Mesothelial cell of epicardium (in vitro differentiated cells): ENCODE measurements around the gene PLXNB2. TPM values are rescaled to one million over a fixed set of nuclear protein-coding genes. Genes with fewer than 3 reads are reported as not detected.

Experiments
- DNase-seq, 2 experiments: peaks; one replicate each; pipeline ENCODE4 v3.0.0; 2021; ENCODE audit warnings: low spot score in 2 of 2; ENCODE audit not compliant: unreplicated experiment in 2 of 2
- H3K27ac Mint-ChIP-seq: 2 replicates; pipeline ENCODE4 v1.8.0; 2021; ENCODE audit warnings: mixed read lengths
- H3K27me3 Mint-ChIP-seq: 2 replicates; pipeline ENCODE4 v1.8.0; 2021; ENCODE audit warnings: low read depth, mixed read lengths
- H3K36me3 Mint-ChIP-seq: 2 replicates; pipeline ENCODE4 v1.8.0; 2021; ENCODE audit warnings: mixed read lengths
- H3K4me1 Mint-ChIP-seq: 2 replicates; pipeline ENCODE4 v1.8.0; 2021; ENCODE audit warnings: mixed read lengths
- H3K4me3 Mint-ChIP-seq: 2 replicates; pipeline ENCODE4 v1.8.0; 2021; ENCODE audit warnings: mild to moderate bottlenecking, moderate library complexity, mixed read lengths
- H3K9me3 Mint-ChIP-seq: 2 replicates; pipeline ENCODE4 v1.8.0; 2021; ENCODE audit warnings: mixed read lengths
- total RNA-seq: library from RNA; stranded (reverse); gene quantifications from 3 replicates; pipeline ENCODE4 v1.2.1, GENCODE V29; 2021
- TF ChIP-seq, protein P1 (sequence below): fragments of 200-600 bp; sonication (generic); IDR thresholded peaks from one replicate; pipeline ENCODE4 v1.5.0; 2021; ENCODE audit warnings: antibody characterized with exemption; ENCODE audit not compliant: unreplicated experiment

The PLXNB2 gene
- total RNA-seq, 1 donor from 2014 or later = 467 TPM

- TF ChIP-seq, protein P1, sequence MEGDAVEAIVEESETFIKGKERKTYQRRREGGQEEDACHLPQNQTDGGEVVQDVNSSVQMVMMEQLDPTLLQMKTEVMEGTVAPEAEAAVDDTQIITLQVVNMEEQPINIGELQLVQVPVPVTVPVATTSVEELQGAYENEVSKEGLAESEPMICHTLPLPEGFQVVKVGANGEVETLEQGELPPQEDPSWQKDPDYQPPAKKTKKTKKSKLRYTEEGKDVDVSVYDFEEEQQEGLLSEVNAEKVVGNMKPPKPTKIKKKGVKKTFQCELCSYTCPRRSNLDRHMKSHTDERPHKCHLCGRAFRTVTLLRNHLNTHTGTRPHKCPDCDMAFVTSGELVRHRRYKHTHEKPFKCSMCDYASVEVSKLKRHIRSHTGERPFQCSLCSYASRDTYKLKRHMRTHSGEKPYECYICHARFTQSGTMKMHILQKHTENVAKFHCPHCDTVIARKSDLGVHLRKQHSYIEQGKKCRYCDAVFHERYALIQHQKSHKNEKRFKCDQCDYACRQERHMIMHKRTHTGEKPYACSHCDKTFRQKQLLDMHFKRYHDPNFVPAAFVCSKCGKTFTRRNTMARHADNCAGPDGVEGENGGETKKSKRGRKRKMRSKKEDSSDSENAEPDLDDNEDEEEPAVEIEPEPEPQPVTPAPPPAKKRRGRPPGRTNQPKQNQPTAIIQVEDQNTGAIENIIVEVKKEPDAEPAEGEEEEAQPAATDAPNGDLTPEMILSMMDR = no peak
- Mint-ChIP-seq H3K36me3 (no peaks in the 10 kb centered on the region), H3K4me1 (peaks cover 58% of the 10 kb centered on the region), H3K27ac (peak overlapping the region; percentile 95), H3K9me3 (no peaks in the 10 kb centered on the region), H3K4me3 (peak overlapping the region; percentile 90), H3K27me3 (no peaks in the 10 kb centered on the region)
- DNase-seq = no peak
These were observed 4.0 kb downstream of the PLXNB2 start for GRCh38 chr22:50303515-50303847.

DNA sequence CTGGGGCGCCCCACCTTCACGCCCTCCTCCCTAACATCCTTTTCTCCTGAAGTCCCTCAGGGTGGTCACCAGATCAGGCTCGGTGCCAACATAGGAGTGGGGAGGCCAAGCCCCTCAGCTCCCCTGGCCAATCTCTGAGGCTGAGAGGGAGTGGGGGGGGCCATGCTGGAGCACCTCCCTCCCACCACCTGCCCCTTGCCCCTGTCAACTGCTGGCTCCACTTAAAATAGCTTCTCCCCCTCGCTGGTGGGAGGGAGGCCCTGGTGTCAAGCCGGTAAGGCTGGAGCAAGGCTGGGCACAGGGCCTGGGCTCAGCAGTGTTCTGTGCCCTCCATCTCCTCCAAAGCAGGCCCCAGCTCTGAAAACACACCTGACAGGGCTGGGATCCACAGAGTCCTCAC is 4.9 kb downstream of the PLXNB2 start:
- Mint-ChIP-seq H3K4me1 (peaks cover 66% of the 10 kb centered on the region), H3K27ac (peak overlapping the region; percentile 87), H3K27me3 (no peaks in the 10 kb centered on the region), H3K9me3 (no peaks in the 10 kb centered on the region), H3K4me3 (peak overlapping the region; percentile 90), H3K36me3 (no peaks in the 10 kb centered on the region)
- TF ChIP-seq, protein P1 = no peak
- no peak for DNase-seq

GRCh38 chr22:50302041-50302541 is 5.4 kb downstream of the PLXNB2 start:
- Mint-ChIP-seq H3K27ac (peak overlapping the region; percentile 81), H3K4me3 (peak overlapping the region; percentile 34), H3K27me3 (no peaks in the 10 kb centered on the region), H3K36me3 (no peaks in the 10 kb centered on the region), H3K9me3 (no peaks in the 10 kb centered on the region), H3K4me1 (peaks cover 71% of the 10 kb centered on the region)
- DNase-seq = no peak
- TF ChIP-seq, protein P1 = no peak

DNA sequence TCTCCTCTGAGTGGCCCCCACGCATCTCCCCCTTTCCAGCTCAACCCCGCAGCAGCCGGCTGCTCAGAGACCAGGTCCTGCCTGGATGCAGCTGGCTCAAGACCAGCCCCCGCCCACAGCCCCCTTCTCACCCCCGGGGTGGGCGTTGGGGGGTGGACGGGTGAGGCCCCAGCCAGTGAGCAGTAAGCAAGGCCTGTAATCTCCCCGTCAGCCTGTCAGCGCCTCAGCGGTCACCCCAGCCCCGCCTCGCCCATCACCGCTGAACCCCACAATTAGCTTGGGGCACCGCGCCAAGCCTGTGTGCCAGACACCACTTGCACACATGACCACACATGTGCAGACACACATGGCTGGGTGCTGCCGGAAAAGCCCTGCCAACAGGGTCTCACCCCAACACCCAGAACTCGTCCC is 5.9 kb downstream of the PLXNB2 start:
- no peaks in the 10 kb centered on the region for H3K36me3 Mint-ChIP-seq
- H3K4me3 Mint-ChIP-seq = peak overlapping the region; percentile 55
- no peak for DNase-seq
- peak overlapping the region; percentile 81 for H3K27ac Mint-ChIP-seq
- H3K4me1 Mint-ChIP-seq = peaks cover 71% of the 10 kb centered on the region
- no peaks in the 10 kb centered on the region for H3K27me3 Mint-ChIP-seq
- TF ChIP-seq, protein P1 = no peak
- no peaks in the 10 kb centered on the region for H3K9me3 Mint-ChIP-seq

DNA sequence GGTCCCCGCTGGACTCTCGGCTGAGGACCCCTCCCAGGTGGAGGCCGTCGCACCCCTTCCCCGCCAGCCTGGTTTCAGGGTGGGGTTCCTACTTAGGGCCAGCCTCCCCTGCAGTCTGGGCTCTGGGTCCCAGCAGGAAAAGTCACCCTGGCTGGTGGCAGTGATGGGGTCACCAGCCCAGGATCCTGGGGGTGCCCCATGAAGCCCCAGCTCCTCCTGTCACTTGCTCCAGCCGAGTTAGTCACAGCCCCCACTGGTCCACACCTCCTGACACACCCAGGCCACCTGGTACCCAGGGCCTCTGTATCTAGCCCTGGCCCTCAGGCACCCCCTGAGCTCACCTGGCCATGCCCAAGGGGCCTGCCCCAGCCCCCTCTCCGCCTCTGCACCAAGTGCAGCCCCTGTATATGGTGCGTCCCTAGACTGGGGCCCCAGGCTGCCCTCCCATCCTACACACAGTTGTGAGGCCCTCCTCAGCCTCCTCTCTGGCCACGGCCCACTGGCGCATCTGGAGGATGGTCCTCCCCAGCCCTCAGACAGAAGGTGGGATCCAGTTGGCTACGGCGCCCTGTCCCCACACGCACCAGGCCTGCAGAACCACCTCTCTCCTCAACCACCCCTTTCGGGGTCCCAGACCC is 6.7 kb downstream of the PLXNB2 start:
- Mint-ChIP-seq H3K27me3 (no peaks in the 10 kb centered on the region), H3K4me1 (peaks cover 64% of the 10 kb centered on the region), H3K9me3 (no peaks in the 10 kb centered on the region), H3K27ac (peak overlapping the region; percentile 81), H3K36me3 (no peaks in the 10 kb centered on the region), H3K4me3 (peak overlapping the region; percentile 55)
- DNase-seq = no peak
- TF ChIP-seq, protein P1 = no peak
